HG02981 (cell line): ENCODE measurements around the gene FNBP1L.

Source experiments
- ATAC-seq: cut with Tn5 transposase; IDR thresholded peaks from one replicate; pipeline ENCODE4 v1.9.1; 2021; ENCODE audit warnings: mild to moderate bottlenecking, moderate library complexity; ENCODE audit not compliant: unreplicated experiment

FNBP1L gene

DNA sequence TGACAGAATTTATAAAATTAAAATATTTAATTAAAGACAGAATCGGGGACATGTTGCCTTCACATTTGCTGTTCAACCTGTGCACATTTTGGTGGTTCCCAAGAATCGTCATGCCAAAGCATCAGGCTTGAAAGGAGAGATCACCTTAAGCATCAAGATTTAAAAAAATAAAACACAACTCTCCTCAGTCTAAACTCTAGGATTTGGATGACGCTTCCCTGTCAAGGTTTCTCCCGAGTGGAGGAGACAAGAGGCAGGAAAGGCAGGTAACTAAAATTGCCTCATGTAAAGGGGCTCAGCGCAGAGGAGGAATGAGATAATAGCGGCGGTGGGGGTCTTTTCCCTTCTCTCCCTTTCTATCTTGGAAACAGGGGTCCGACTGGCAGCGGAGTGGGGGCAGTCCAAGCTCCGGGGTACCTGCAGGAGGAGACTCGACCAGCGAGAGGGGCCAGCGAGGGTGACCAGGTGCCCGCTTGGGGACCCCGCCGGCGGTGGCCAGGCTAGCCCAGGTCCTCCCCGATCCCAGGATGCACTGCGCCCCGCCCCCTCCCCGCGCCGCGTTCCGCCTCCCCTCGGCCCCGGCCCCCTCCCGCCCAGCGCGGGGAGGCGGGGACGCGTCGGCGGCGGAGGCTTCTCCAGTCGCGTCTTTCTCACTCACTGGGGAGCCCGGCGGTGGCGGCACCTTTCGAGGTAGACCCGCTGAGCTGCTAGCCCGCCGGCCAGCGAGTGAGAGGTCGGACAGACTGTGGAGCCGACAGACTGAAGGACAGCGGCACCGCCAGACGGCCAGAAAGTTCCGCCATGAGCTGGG lies at the start of gene FNBP1L:
TSS of gene FNBP1L (plus strand) at position 638 of the 811 bp plus-strand sequence. CDS start at position 802, 164 bp downstream.
- ATAC-seq: no peak

DNA sequence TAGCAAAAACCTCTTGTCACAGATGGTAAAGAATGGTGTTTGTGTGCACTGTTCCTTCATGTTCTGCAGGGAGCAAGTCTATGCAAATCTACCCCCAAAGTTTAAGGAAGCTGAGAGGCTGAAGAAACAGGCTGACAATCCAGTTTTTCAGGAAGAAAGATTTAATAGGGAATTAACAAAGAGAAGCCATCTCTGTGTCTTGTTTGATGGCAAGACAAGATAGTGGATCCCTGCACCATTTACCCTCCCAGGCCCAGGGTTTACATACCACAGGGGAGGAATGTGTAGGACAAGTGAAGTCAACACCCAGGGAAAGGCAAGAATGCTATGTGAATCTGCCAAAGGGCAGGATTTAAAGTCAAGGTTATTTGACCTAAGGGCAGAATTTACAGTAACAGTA lies 48.1 kb upstream of the FNBP1L start:
- no peak for ATAC-seq

DNA sequence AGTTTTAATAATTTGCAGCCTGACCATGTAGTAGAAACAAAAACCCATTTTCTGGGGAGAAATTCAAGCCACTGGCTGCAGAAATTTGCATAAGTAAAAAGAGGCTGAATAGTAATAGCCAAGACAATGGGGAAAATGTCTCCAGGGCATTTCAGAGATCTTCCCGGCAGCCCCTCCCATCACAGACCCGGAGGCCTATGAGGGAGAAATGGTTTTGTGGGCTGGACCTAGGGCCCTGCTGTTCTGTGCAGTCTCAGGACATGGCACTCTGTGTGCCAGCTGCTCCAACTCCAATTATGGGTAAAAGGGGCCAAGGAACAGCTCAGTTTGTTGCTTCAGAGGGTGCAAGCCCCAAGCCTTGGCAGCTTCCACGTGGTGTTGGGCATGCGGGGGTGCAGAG lies 39.7 kb upstream of the FNBP1L start:
- no peak for ATAC-seq

DNA sequence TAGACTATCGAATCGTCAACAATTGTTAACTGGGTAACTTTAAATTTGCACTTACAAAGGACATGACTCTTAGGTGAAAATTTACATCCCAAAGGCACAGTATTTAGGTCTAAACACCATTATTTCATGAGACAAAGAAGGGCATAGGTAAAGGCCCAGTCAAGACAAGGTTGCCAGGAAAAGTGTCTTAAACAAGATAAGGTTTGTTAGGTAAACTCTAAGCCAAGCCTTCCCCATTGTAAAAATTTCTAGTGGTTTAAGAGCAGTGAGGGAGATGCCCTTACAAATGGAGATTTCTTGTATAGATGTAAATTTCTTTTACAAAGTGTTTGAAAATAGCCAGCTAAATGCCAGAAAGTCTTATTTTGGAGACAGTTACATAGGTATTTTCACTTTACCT lies 36.9 kb upstream of the FNBP1L start:
- no peak for ATAC-seq

DNA sequence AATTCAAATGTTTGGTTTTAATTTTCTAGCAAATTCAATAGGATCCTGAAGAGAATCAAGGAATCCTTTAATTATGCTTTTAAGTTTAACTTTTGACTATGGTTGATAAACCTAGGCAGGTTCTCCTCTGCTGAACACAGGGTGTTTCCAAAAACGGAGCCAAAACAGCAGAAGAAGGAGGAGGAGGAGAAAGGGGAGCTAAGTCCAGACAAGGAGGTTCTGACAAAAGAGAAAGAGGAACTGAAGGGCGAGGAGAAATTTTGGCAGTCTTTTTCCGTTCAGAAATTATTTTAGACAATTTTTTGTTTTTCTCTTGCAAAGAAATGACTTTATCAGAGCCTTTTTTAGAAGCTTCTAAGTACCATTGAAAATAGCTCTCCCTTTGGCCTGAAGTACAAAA lies 33.2 kb upstream of the FNBP1L start:
- ATAC-seq: no peak

DNA sequence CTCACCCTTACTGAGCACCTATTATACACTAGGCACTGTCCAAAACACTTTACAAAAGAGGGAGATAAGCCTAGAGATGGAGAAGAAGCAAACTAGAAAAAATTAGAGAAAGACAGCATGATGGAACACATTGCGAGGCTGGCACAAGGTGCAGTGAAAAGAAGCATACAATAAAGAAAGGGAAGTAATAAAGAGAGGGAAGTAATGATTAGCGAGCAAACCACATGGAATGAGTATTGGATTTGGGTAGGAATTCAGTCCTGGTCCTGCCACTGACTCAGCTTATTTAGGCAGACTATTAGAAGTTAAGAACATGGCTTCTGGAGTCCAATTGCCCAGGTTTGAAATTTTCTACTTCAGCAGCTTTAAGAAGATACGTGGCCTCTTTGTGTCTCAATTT lies 32.6 kb upstream of the FNBP1L start:
- no peak for ATAC-seq

DNA sequence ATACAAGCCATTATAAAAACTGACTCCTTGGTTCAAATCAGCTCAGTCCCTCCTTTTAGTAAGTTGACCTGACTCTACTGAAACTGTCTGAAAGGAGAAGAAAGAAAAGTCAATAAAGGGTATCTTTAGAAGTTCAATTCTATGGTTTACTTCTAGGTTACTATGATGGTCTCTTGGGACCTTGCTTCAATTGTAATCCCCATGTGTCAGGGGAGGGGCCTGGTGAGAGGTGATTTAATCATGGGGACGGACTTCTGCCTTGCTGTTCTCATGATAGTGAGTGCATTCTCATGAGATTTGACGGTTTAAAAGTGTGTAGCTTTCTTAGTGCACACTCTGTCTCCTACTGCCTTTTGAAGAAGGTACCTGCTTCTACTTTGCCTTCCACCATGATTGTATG lies 31.7 kb upstream of the FNBP1L start:
- ATAC-seq: no peak

DNA sequence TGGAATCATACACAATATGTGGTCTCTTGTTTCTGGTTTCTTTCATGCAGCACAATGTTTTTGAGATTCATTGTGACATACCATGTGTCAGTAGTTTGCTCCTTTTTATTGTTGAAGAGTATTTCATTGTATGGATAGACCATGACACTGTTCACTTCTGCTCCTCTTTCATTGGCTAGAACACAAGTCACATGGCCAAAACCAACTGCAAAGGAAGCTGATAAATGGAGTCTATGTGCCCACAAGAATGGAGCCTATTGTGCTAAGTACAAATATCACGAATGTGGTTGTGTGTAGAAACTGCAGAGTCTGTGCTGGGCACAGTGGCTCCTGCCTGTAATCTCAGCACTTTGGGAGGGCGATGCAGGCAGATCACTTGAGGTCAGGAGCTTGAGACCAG lies 28.6 kb upstream of the FNBP1L start:
- ATAC-seq: no peak

DNA sequence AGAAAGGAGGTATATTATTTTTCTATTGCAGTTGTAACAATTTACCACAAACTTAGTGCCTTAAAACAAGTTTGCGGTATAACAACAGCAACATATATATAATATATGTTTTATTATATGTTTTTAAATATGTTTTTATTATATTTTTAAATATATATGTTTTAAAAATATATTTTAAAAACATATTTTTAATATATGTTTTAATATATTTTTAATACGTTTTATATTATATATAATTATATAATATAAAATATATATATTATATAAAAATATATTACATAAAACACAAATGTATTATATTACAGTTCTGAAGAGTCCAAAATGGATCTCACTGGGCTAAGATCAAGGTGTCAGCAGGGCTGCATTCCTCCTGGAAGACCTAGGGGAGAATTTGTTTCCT lies 27.5 kb upstream of the FNBP1L start:
- no peak for ATAC-seq

DNA sequence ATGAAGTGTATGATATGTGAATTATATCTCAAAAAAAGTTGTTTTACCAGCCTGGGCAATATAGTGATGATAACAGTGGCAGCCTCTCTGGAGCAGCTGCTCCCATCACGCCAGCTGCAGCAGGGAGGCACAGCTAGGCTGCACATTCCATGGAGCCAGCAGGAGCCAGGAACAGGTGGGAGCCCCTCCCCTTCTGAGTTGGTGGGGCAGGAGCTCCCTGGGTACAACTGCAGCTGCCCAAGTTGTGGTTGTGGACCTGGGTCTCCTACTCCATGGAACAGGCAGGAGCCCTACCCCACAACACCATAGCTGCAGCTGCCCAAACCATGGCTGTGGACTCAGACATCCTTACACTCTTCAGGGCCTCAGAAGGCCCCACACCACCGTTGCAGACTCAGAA lies 21.7 kb upstream of the FNBP1L start:
- no peak for ATAC-seq

DNA sequence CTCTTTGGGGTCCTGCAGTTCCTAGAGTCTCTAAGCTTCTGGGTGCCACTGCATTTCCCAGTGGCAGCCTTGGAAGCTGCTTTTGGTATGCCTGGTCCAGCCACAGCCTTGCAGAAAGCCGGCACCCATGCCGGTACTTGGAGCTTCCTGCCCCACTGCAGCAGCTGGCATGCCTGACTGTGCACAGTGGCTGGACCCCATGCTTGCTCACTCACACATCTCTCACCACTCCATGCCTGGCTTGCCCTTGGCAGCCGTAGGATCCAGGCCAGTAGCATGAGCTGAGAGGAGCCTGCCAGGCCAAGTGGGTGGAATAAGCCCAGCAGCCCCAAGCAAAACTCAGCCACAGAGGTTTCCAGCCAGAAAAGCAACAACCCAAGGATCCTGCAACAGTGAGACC lies 20.3 kb upstream of the FNBP1L start:
- ATAC-seq: no peak

DNA sequence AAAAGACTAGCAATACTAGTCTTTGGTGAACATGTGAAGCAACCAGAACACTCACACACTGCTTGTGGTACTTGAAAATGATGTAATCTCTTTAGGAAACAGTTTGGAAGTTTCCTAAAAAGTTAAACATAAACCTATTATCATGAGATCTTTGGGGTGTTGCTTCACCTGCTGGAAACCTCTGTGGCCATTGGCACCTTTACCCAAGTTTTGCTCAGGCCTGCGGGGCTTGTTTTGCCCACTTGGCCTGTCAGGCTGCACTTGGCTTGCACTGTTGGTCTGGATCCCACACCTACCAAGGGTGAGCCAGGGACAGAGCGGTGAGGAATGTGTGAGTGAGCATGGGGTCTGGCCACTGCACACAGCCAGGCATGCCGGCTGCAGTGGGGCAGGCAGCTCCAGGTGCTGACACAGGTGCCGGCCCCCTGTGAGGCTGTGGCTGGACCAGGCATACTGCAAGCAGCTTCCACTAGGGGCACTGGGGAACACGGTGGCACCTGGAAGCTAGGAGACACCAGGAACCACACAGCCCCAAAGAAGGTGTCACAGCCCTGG lies 14.4 kb upstream of the FNBP1L start:
- ATAC-seq: no peak

DNA sequence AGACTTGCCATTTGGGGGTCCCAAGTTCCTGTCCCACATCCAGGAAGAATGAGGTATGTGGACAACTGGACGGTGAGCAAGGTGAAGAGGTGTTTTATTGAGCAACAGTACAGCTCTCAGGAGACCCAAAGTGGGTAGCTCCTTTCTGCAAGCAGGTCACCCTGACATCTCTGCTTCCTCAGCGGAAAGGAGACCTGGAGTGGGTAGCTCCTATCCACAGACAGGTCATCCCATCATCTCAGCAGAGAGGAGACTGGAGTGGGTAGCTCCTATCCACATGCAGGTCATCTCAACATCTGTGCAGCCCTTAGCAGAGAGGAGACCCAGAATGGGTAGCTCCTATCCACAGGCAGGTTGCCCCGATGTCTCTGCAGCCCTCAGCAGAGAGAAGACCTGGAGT lies 13.8 kb upstream of the FNBP1L start:
- ATAC-seq: no peak

DNA sequence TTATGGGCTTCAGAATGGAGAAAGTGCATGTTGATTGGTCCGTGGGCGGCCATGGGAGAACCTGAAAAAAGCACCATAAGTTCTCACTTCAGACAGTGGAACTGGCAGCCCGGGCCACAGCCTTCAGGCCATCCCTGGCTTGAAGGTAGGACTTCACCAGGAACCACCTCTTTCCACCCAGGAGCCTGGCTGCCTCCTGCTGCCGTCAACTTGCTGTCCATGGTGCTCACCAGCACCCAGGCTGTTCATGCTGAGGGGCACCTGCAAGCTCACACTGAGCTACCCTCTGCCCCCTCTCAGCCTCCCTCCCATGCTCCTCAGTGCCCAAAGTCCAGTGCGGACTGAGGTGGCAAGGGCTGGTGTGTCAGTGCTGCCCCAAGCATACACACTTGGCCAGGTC lies 12.9 kb upstream of the FNBP1L start:
- no peak for ATAC-seq

DNA sequence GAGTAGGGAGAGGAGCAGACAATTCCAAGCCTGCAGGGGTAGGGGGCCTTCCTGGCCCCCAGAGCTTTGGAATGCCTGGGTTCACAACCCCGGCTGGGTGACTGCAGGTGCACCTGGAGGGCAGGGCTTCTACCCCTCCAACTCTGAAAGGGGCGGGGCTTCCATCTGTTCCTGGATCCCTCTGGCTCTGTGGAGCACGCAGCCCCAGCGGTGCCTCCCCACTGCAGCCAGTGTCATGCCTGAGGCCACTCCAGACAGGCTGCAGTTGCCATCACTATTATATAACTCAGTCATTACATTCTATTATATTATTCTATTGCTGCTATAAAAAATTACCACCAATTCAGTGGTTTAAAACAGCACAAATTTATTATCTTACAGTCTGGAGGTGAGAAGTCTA lies 12.5 kb upstream of the FNBP1L start:
- ATAC-seq: no peak

DNA sequence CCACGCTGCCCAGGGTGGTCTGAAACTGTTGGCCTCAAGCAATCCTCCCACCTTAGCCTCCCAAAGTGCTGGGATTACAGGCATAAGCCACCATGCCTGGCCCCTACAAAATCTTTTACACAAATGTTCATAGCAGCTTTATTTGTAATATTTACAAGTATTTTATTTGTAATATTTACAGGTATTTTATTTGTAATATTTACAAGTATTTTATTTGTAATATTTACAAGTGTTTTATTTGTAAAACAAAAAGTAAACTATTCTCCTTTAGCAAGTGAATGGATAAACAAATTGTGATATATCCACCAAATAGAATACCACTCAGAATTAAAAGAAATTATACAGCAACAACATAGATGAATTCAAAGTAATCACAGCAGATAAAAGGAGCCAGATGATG lies 11.4 kb upstream of the FNBP1L start:
- no peak for ATAC-seq

DNA sequence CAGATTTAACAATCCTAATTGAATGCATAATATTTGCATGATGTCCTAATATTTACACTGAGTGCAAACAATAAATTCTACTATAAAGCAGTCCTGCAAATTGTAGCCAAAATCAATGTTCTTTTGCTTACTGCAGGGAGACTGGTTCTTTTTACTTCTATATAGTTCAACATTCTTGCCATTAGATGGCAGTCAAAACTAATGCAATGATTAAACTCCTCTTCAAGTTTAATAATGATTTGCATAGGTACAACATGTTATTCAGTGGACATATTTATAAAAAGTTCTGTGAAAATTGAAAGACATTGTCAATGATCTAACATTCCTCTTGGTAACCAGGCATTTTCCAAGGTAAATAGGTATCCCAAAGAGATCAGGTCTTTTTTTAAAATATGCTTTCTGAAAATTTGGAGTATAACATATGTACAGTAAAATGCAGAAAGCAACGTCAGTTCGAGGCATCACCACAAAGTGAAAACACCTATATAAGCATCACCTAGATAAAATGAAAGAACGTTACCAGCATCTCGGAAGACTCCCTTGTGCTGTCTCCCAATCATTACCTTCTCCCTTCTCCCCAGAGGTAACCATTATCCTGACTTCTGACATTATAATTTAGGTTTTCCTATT lies 9.8 kb upstream of the FNBP1L start:
- ATAC-seq: no peak

DNA sequence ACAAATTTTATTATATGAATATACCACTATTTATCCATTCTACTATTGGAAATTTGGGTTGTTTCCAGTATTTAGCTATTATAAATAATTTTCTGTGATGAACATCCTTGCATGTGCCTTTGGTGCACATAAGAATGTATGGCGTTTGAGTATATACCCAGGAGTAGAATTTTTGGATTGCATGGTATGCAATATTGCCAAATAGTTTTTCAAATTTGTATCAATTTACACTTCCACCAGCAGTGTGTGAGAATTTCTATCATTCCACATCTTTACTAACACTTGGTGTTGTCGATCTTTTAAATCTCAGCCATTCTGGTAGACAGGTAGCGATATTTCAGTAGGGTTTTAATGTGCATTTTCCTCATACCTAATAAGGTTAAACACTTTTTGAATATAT lies 9.2 kb upstream of the FNBP1L start:
- no peak for ATAC-seq

DNA sequence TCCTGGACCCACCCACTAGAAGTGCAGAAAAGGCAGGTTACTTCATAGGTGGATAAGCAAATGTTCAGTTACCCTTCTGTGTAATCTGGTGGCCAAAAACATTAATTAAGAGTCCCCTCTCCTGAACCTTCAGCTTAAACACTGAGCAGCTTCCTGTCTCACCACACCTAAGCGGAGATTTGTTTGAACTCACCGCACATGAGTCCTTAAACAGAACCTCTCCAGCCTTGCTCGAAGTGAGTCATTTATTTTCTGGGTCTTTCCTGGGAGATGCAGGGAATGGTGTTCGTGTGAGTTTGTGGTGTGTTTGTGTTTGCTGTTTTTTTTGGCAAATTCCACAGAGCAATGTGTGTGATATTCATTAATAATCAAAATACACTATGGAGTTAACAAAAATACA lies 7.6 kb upstream of the FNBP1L start:
- ATAC-seq: no peak

DNA sequence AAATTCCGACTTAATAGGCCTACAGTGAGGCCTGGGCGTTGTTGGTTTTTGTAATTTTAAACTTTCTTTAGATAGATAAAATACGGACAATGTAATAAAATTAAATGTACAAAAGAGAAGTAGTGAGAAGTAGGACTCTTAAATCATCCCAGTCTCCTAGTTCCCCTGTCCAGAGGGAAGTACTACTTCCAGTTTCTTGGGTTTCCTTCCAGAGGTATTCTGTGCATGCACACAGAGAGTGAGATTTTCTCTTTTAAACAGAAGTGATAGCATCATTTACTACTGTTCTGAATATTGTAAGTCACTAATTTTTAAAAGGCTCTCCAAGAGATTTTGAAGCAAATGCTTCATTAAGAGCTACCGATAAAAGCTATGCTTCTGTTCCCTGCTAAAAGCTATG lies 7.2 kb upstream of the FNBP1L start:
- ATAC-seq: no peak

DNA sequence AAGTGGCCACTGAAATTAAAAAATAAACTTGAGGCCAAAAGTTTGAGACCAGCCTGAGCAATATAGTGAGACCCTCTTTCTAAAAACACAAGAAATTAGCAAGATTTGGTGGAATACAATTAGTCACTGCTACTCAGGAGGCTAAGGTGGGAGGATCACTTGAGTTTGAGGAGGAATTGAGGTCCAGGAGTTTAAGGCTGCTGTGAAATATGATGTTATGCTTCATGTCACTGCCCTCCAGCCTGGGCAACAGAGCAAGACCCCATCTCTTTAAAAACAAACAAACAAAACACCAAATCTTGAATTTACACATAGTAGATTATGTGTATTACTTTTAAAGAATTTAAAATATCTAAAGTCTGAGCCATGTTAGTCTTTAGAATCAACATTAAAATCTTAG lies 6.3 kb upstream of the FNBP1L start:
- no peak for ATAC-seq

DNA sequence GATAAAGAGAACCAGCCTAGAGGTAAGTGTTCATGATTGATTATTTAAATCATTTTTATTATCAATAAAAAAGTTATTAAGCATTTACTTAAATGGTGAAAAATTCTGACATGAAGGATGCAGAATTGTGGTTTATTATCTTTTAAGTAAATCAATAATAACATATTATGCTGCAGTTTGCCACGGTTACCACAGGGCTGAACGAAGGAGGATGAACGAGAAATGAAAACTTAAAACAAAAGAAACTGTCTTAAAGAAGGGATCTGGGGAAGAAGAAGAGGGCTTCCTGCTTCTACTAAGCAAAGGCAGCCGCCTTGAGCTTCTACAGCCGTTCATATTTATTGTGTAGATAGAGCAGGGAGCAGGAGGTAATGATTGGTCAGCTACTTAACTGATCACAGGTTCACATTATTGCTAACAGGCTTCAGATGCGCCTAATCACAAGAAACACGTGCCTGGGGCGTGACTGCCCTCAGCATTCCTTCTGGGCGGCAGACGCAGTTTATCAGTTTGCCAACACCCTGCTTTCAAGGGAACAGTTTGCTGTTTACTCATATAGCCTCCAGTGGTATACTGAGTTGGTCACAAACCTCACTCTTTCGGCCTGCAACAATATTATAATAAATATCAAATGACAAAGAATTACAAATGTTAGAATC lies 5.8 kb upstream of the FNBP1L start:
- ATAC-seq: no peak
